Osteocyte (in vitro differentiated cells): ENCODE data around the gene CSF2RB. TPM values are rescaled to one million over a fixed set of nuclear protein-coding genes. Genes with fewer than 3 reads are reported as not detected.

Experiments
- DNase-seq: peaks from one replicate; pipeline ENCODE4 v3.0.0; 2021; ENCODE audit warnings: mixed read lengths; ENCODE audit not compliant: unreplicated experiment; ENCODE audit errors: extremely low spot score
- H3K27ac Mint-ChIP-seq: one replicate; pipeline ENCODE4 v1.8.0; 2021; ENCODE audit warnings: mild to moderate bottlenecking, mixed read lengths; ENCODE audit not compliant: unreplicated experiment
- H3K27me3 Mint-ChIP-seq: one replicate; pipeline ENCODE4 v1.8.0; 2021; ENCODE audit warnings: mixed read lengths; ENCODE audit not compliant: unreplicated experiment
- H3K36me3 Mint-ChIP-seq: one replicate; pipeline ENCODE4 v1.8.0; 2021; ENCODE audit warnings: mixed read lengths; ENCODE audit not compliant: unreplicated experiment
- H3K4me1 Mint-ChIP-seq: one replicate; pipeline ENCODE4 v1.8.0; 2021; ENCODE audit warnings: mixed read lengths; ENCODE audit not compliant: unreplicated experiment
- H3K4me3 Mint-ChIP-seq: one replicate; pipeline ENCODE4 v1.8.0; 2021; ENCODE audit warnings: mild to moderate bottlenecking, moderate library complexity, mixed read lengths; ENCODE audit not compliant: unreplicated experiment
- H3K9me3 Mint-ChIP-seq: one replicate; pipeline ENCODE4 v1.8.0; 2021; ENCODE audit warnings: mixed read lengths; ENCODE audit not compliant: unreplicated experiment
- CTCF ChIP-seq: fragments of 200-600 bp; sonication (generic); IDR thresholded peaks from 2 replicates; pipeline ENCODE4 v1.5.0; 2021; ENCODE audit warnings: antibody characterized with exemption, mild to moderate bottlenecking, moderate library complexity
- total RNA-seq: library from RNA; stranded (reverse); gene quantifications from 2 replicates; pipeline ENCODE4 v1.2.1, GENCODE V29; 2021

Gene CSF2RB
- total RNA-seq, 1 donor from 2014 or later: not detected

GRCh38 chr22:36901411-36902142 is 11.9 kb upstream of the CSF2RB start:
- no peaks in the 10 kb centered on the region for H3K4me1 Mint-ChIP-seq
- no peak for DNase-seq
- peaks cover 4% of the 10 kb centered on the region for H3K9me3 Mint-ChIP-seq
- H3K27ac Mint-ChIP-seq: no peak overlapping the region
- H3K27me3 Mint-ChIP-seq: peaks cover 34% of the 10 kb centered on the region
- no peak for TF ChIP-seq CTCF
- H3K36me3 Mint-ChIP-seq: no peaks in the 10 kb centered on the region
- H3K4me3 Mint-ChIP-seq: no peak overlapping the region

GRCh38 chr22:36902143-36902926 is 11.1 kb upstream of the CSF2RB start:
- Mint-ChIP-seq H3K27me3 (peaks cover 27% of the 10 kb centered on the region), H3K36me3 (no peaks in the 10 kb centered on the region), H3K4me1 (no peaks in the 10 kb centered on the region), H3K27ac (no peak overlapping the region), H3K9me3 (peaks cover 4% of the 10 kb centered on the region), H3K4me3 (no peak overlapping the region)
- TF ChIP-seq CTCF: no peak
- DNase-seq: no peak

GRCh38 chr22:36904260-36904880 is 9.1 kb upstream of the CSF2RB start:
- no peak overlapping the region for H3K27ac Mint-ChIP-seq
- no peak overlapping the region for H3K4me3 Mint-ChIP-seq
- no peaks in the 10 kb centered on the region for H3K4me1 Mint-ChIP-seq
- H3K9me3 Mint-ChIP-seq: no peaks in the 10 kb centered on the region
- H3K36me3 Mint-ChIP-seq: no peaks in the 10 kb centered on the region
- no peak for DNase-seq
- no peak for TF ChIP-seq CTCF
- H3K27me3 Mint-ChIP-seq: peaks cover 11% of the 10 kb centered on the region

GRCh38 chr22:36907253-36908195 is 5.9 kb upstream of the CSF2RB start:
- no peaks in the 10 kb centered on the region for H3K9me3 Mint-ChIP-seq
- TF ChIP-seq CTCF: no peak
- no peak for DNase-seq
- H3K27ac Mint-ChIP-seq: no peak overlapping the region
- peaks cover 18% of the 10 kb centered on the region for H3K4me1 Mint-ChIP-seq
- H3K27me3 Mint-ChIP-seq: peaks cover 4% of the 10 kb centered on the region
- no peaks in the 10 kb centered on the region for H3K36me3 Mint-ChIP-seq
- no peak overlapping the region for H3K4me3 Mint-ChIP-seq
